Smooth muscle cell (in vitro differentiated cells): ENCODE results near the gene LAMB1. TPM values are rescaled to one million over a fixed set of nuclear protein-coding genes. Genes with fewer than 3 reads are reported as not detected.
A peak's percentile ranks its signal among the peaks of the same experiment; 100 is the strongest.

Experiments
- DNase-seq: peaks from one replicate; lab custom pipeline; 2025; ENCODE audit not compliant: unreplicated experiment; lab: John Stamatoyannopoulos, UW
- H2AFZ ChIP-seq: fragments of 200-600 bp; sonication (generic); 2 replicates; pipeline ENCODE4 v1.6.0; 2016; ENCODE audit warnings: antibody characterized with exemption, low read depth, mild to moderate bottlenecking
- H3F3A ChIP-seq: fragments of 200-600 bp; sonication (generic); 2 replicates; pipeline ENCODE4 v1.6.0; 2017; ENCODE audit warnings: antibody characterized with exemption, low read depth
- H3K27ac ChIP-seq: fragments of 200-600 bp; sonication (generic); 2 replicates; pipeline ENCODE4 v1.5.1; 2016; ENCODE audit warnings: low read depth, mild to moderate bottlenecking
- H3K27me3 ChIP-seq: fragments of 200-600 bp; sonication (generic); 2 replicates; pipeline ENCODE4 v1.6.1; 2016; ENCODE audit warnings: low read depth, mild to moderate bottlenecking
- H3K36me3 ChIP-seq: fragments of 200-600 bp; sonication (generic); 2 replicates; pipeline ENCODE4 v1.5.1; 2016; ENCODE audit warnings: low read depth
- H3K4me1 ChIP-seq: fragments of 200-600 bp; sonication (generic); 2 replicates; pipeline ENCODE4 v1.5.1; 2016; ENCODE audit warnings: low read depth
- H3K4me2 ChIP-seq: fragments of 200-600 bp; sonication (generic); 2 replicates; pipeline ENCODE4 v1.6.0; 2016; ENCODE audit warnings: mild to moderate bottlenecking
- H3K4me3 ChIP-seq: fragments of 200-600 bp; sonication (generic); 2 replicates; pipeline ENCODE4 v1.5.1; 2016; ENCODE audit warnings: mild to moderate bottlenecking
- H3K79me2 ChIP-seq: fragments of 200-600 bp; sonication (generic); 2 replicates; pipeline ENCODE4 v1.6.0; 2016; ENCODE audit warnings: low read depth, mild to moderate bottlenecking
- H3K9ac ChIP-seq: fragments of 200-600 bp; sonication (generic); 2 replicates; pipeline ENCODE4 v1.6.0; 2016; ENCODE audit warnings: low read depth
- H3K9me3 ChIP-seq: fragments of 200-600 bp; sonication (generic); replicated peaks from 2 replicates; pipeline ENCODE4 v1.5.1; 2016; ENCODE audit warnings: low read depth
- H4K20me1 ChIP-seq: fragments of 200-600 bp; sonication (generic); 2 replicates; pipeline ENCODE4 v1.6.0; 2016; ENCODE audit warnings: low read depth
- WGBS: methylation state at CpG from one replicate; pipeline ENCODE4 v1.1.7; 2016; ENCODE audit warnings: low lambda C conversion rate; 5-methylcytosine and 5-hydroxymethylcytosine counted together
- polyA plus RNA-seq: library from polyadenylated mRNA; unstranded; fragments of >200 nt; fragmentation: Nextera tagmentation; extraction: Ambion mirVana; gene quantifications from 2 replicates; pipeline ENCODE4 v1.2.1, GENCODE V29; 2016
- total RNA-seq: library from RNA; depleted of rRNA; stranded (reverse); fragments of >200 nt; gene quantifications from 2 replicates; pipeline ENCODE4 v1.2.3, GENCODE V29; 2014
- TF ChIP-seq, protein P1 (sequence below): fragments of 200-600 bp; sonication (generic); IDR thresholded peaks from 2 replicates; pipeline ENCODE4 v1.5.1; 2017; ENCODE audit warnings: borderline replicate concordance, mild to moderate bottlenecking, antibody characterized with exemption; ENCODE audit not compliant: insufficient read depth, poor library complexity, severe bottlenecking

The LAMB1 gene
- total and polyA plus RNA-seq, 2 experiments from 2014 or later, result 191 to 244 TPM

DNA sequence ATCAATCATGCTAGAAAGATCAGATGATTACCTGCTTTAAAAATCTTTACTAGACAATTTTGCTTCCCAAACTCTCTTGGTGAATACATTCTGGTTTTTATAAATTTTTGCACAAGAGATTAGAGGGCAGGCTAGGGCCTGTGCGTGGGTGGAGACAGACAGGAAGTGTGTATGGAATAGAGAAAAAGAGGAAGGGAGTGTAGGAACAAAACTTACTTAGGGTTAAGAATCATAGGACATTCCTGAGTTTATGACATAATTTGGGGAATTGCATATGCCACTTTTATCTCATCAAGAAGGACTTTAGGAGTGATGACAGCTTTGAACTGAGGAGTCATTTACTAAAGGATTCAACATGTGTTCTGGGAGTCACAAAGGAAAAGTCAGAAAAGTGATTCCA is 31.3 kb downstream of the LAMB1 start:
- Histone ChIP-seq H3K4me3 (no peak overlapping the region), H3K36me3 (peaks cover 16% of the 10 kb centered on the region), H3K4me1 (peaks cover 26% of the 10 kb centered on the region), H3F3A (peaks cover 48% of the 10 kb centered on the region), H3K9ac (peak overlapping the region; percentile 11), H3K27ac (peak overlapping the region; percentile 87), H3K27me3 (no peaks in the 10 kb centered on the region), H3K4me2 (peak overlapping the region; percentile 60), H3K79me2 (peaks cover 17% of the 10 kb centered on the region), H2AFZ (no peak overlapping the region), H4K20me1 (peaks cover 52% of the 10 kb centered on the region), H3K9me3 (no peaks in the 10 kb centered on the region)
- DNase-seq, result no peak
- WGBS, result 6% methylated on average over 1 of the region's 1 CpG
- TF ChIP-seq, protein P1, sequence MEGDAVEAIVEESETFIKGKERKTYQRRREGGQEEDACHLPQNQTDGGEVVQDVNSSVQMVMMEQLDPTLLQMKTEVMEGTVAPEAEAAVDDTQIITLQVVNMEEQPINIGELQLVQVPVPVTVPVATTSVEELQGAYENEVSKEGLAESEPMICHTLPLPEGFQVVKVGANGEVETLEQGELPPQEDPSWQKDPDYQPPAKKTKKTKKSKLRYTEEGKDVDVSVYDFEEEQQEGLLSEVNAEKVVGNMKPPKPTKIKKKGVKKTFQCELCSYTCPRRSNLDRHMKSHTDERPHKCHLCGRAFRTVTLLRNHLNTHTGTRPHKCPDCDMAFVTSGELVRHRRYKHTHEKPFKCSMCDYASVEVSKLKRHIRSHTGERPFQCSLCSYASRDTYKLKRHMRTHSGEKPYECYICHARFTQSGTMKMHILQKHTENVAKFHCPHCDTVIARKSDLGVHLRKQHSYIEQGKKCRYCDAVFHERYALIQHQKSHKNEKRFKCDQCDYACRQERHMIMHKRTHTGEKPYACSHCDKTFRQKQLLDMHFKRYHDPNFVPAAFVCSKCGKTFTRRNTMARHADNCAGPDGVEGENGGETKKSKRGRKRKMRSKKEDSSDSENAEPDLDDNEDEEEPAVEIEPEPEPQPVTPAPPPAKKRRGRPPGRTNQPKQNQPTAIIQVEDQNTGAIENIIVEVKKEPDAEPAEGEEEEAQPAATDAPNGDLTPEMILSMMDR, result no peak

DNA sequence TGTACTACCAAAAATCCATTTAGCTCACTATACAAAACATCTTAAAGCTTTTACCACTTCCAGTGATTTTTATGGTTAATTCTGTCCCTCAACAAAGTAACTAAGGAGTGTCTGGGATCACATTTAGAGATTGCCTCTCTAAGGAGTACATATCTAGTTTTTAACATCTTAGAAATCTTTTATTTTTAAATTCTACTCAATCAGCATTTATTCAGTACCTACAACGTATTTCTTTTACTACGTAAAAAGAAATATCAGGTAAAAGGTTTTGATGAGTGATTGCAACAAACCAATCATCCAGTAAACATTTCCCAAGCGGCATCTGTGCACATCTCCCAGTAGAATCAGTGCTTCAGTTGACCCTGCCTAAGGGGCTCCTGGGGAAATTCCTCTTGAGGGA is 31.9 kb downstream of the LAMB1 start:
- Histone ChIP-seq H3K27me3 (no peaks in the 10 kb centered on the region), H3K4me3 (no peak overlapping the region), H3K9ac (no peak overlapping the region), H3K4me2 (peak overlapping the region; percentile 60), H2AFZ (no peak overlapping the region), H3K4me1 (peaks cover 26% of the 10 kb centered on the region), H3K27ac (peak overlapping the region; percentile 87), H3K9me3 (no peaks in the 10 kb centered on the region), H3F3A (peaks cover 46% of the 10 kb centered on the region), H3K79me2 (peaks cover 17% of the 10 kb centered on the region), H3K36me3 (peaks cover 16% of the 10 kb centered on the region), H4K20me1 (peaks cover 56% of the 10 kb centered on the region)
- DNase-seq, result no peak
- TF ChIP-seq, protein P1, result no peak
- WGBS, result 53% methylated on average over 3 of the region's 3 CpGs

DNA sequence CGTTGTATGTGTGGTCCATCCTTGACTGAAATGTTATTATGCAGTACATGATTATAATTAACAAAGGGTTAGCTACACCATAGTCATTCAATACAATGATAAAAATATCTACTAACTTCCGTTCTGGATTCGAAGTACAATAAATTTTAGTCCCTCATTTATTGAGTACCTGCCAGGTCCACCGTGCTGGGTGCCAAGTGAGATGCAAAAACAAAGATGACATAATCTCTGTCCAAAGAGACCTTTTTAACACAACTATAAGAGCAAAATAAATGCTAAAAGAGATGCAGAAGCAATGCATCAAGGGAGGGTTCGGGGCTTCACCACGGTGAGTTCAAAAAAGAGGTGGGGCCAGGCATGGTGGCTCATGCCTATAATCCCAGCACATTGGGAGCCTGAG is 33.1 kb downstream of the LAMB1 start:
- H4K20me1 ChIP-seq, result peaks cover 65% of the 10 kb centered on the region
- no peaks in the 10 kb centered on the region for H3K9me3 ChIP-seq
- H2AFZ ChIP-seq, result no peak overlapping the region
- peaks cover 17% of the 10 kb centered on the region for H3K36me3 ChIP-seq
- 96% methylated on average over 6 of the region's 6 CpGs for WGBS
- no peak overlapping the region for H3K9ac ChIP-seq
- no peak for DNase-seq
- H3K4me3 ChIP-seq, result no peak overlapping the region
- peaks cover 26% of the 10 kb centered on the region for H3K4me1 ChIP-seq
- peaks cover 17% of the 10 kb centered on the region for H3K79me2 ChIP-seq
- no peak overlapping the region for H3K4me2 ChIP-seq
- peaks cover 36% of the 10 kb centered on the region for H3F3A ChIP-seq
- no peaks in the 10 kb centered on the region for H3K27me3 ChIP-seq
- TF ChIP-seq, protein P1, result no peak
- H3K27ac ChIP-seq, result no peak overlapping the region

DNA sequence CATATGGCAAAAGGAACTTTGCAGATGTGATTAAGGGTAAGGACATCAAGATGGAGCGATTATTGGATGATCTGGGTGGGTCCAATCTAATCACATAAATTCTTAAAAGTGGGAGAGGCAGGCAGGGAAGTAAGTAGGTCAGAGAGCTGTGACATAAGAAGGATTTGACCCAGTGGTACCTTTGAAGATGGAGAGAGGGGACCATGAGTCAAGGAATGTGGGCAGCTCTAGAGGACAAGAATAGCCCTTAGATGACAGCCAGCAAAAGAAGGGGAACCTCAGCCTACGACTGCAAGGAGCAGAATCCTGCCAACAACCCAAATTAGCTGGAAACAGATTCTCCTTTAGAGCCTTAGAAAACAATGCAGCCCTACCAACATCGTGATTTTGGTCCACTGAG is 34.5 kb downstream of the LAMB1 start:
- no peak for DNase-seq
- Histone ChIP-seq H3K36me3 (peaks cover 14% of the 10 kb centered on the region), H3K4me2 (no peak overlapping the region), H3K9me3 (no peaks in the 10 kb centered on the region), H3K27ac (no peak overlapping the region), H3K4me1 (peaks cover 26% of the 10 kb centered on the region), H2AFZ (no peak overlapping the region), H3K9ac (no peak overlapping the region), H3K79me2 (peaks cover 17% of the 10 kb centered on the region), H4K20me1 (peaks cover 65% of the 10 kb centered on the region), H3F3A (peaks cover 27% of the 10 kb centered on the region), H3K4me3 (no peak overlapping the region), H3K27me3 (no peaks in the 10 kb centered on the region)
- whole genome bisulfite sequencing, result 95% methylated on average over 3 of the region's 3 CpGs
- TF ChIP-seq, protein P1, result no peak
